CD14-positive monocyte (primary cell): ENCODE results near the gene RNF111. TPM values are rescaled to one million over a fixed set of nuclear protein-coding genes. Genes with fewer than 3 reads are reported as not detected.

Experiments
- DNase-seq, 3 donors: peaks; one replicate each; pipeline ENCODE4 v3.0.0-alpha.2; 2011 to 2022
- H2AFZ ChIP-seq: 2 replicates; pipeline ENCODE4 v1.6.0; 2012; ENCODE audit warnings: mild to moderate bottlenecking, low read depth, low read length, inconsistent platforms; ENCODE audit not compliant: insufficient read depth, poor library complexity, severe bottlenecking
- H3K27ac ChIP-seq, 2 donors: 1 replicate in 1 of 2; 2 replicates in 1 of 2; pipeline ENCODE4 v1.5.1; 2012 to 2013; ENCODE audit warnings: low read length in 2 of 2, control low read depth in 1 of 2, inconsistent platforms in 1 of 2, low read depth in 1 of 2, mild to moderate bottlenecking in 1 of 2
- H3K27me3 ChIP-seq, 2 donors: one replicate each; pipeline versions ENCODE4 v1.6.0 to v1.6.1; 2011 to 2013; ENCODE audit warnings: low read length in 2 of 2; ENCODE audit not compliant: control insufficient read depth in 2 of 2, insufficient read depth in 2 of 2
- H3K36me3 ChIP-seq, 2 donors: replicated peaks in 1 of 2; 1 replicate in 1 of 2; 2 replicates in 1 of 2; pipeline versions ENCODE4 v1.5.1 to v1.6.1; 2012 to 2013; ENCODE audit warnings: low read length in 2 of 2, control low read depth in 1 of 2, inconsistent platforms in 1 of 2, mild to moderate bottlenecking in 1 of 2; ENCODE audit not compliant: insufficient read depth in 2 of 2, control insufficient read depth in 1 of 2
- H3K4me1 ChIP-seq, 2 donors: 1 replicate in 1 of 2; 2 replicates in 1 of 2; pipeline versions ENCODE4 v1.5.1 to v1.6.1; 2012 to 2013; ENCODE audit warnings: low read length in 2 of 2, control low read depth in 1 of 2, inconsistent platforms in 1 of 2, mild to moderate bottlenecking in 1 of 2, moderate library complexity in 1 of 2; ENCODE audit not compliant: insufficient read depth in 2 of 2, control insufficient read depth in 1 of 2
- H3K4me2 ChIP-seq: replicated peaks from 2 replicates; pipeline ENCODE3; 2012; ENCODE audit warnings: low read length, moderate library complexity, mild to moderate bottlenecking; ENCODE audit not compliant: poor library complexity, severe bottlenecking; ENCODE audit errors: extremely low read depth
- H3K4me3 ChIP-seq, 3 experiments: fragments of 200-600 bp in 1 of 3; sonication (generic) in 1 of 3; replicated peaks in 1 of 3; 1 replicate in 2 of 3; 2 replicates in 1 of 3; pipeline ENCODE4 v1.5.1; 2011 to 2013; ENCODE audit warnings: low read length in 3 of 3, mild to moderate bottlenecking in 3 of 3, control low read depth in 2 of 3, low read depth in 2 of 3, inconsistent platforms in 1 of 3, moderate library complexity in 1 of 3
- H3K79me2 ChIP-seq: 2 replicates; pipeline ENCODE4 v1.6.0; 2012; ENCODE audit warnings: mild to moderate bottlenecking, control low read depth, inconsistent platforms, low read length, moderate library complexity; ENCODE audit not compliant: insufficient read depth
- H3K9ac ChIP-seq: 2 replicates; pipeline ENCODE4 v1.6.0; 2017; ENCODE audit warnings: low read length, mild to moderate bottlenecking; ENCODE audit not compliant: insufficient read depth, poor library complexity, severe bottlenecking
- H3K9me3 ChIP-seq, 2 donors: replicated peaks in 1 of 2; 1 replicate in 1 of 2; 2 replicates in 1 of 2; pipeline versions ENCODE4 v1.5.1 to v1.6.1; 2012 to 2013; ENCODE audit warnings: low read length in 2 of 2, control low read depth in 1 of 2; ENCODE audit not compliant: control insufficient read depth in 1 of 2, insufficient read depth in 1 of 2
- H4K20me1 ChIP-seq: 2 replicates; pipeline ENCODE4 v1.6.0; 2012; ENCODE audit warnings: mild to moderate bottlenecking, low read length, control low read depth, moderate library complexity; ENCODE audit not compliant: insufficient read depth
- H3K27ac Mint-ChIP-seq, 7 donors: one replicate each; pipeline ENCODE4 v1.8.0; 2020; ENCODE audit warnings: mild to moderate bottlenecking in 7 of 7, mixed read lengths in 7 of 7, moderate library complexity in 6 of 7, inconsistent platforms in 2 of 7
- H3K27me3 Mint-ChIP-seq, 3 donors: one replicate each; pipeline ENCODE4 v1.8.0; 2021 to 2022; ENCODE audit warnings: low read depth in 3 of 3, mild to moderate bottlenecking in 3 of 3, mixed read lengths in 3 of 3, moderate library complexity in 3 of 3, inconsistent platforms in 1 of 3
- H3K36me3 Mint-ChIP-seq, 2 donors: one replicate each; pipeline ENCODE4 v1.8.0; 2020; ENCODE audit warnings: mixed read lengths in 2 of 2, inconsistent platforms in 1 of 2, mild to moderate bottlenecking in 1 of 2
- H3K4me1 Mint-ChIP-seq: one replicate; pipeline ENCODE4 v1.8.0; 2020; ENCODE audit warnings: mild to moderate bottlenecking, mixed read lengths
- H3K4me3 Mint-ChIP-seq, 2 donors: one replicate each; pipeline ENCODE4 v1.8.0; 2020; ENCODE audit warnings: mild to moderate bottlenecking in 2 of 2, mixed read lengths in 2 of 2, moderate library complexity in 1 of 2
- H3K9me3 Mint-ChIP-seq, 7 donors: one replicate each; pipeline ENCODE4 v1.8.0; 2020 to 2022; ENCODE audit warnings: mixed read lengths in 7 of 7, mild to moderate bottlenecking in 6 of 7, moderate library complexity in 6 of 7, inconsistent platforms in 2 of 7
- CTCF ChIP-seq: fragments of 200-600 bp; IDR thresholded peaks from one replicate; pipeline ENCODE4 v1.8.0; 2022; ENCODE audit warnings: antibody characterized with exemption, mild to moderate bottlenecking
- WGBS: methylation state at CpG from one replicate; pipeline ENCODE4 v1.1.5; 2013; ENCODE audit warnings: missing lambda C conversion rate; ENCODE audit not compliant: insufficient coverage; 5-methylcytosine and 5-hydroxymethylcytosine counted together
- intact Hi-C, 2 donors: fragments of 100-400 bp; cut with micrococcal nuclease; formaldehyde crosslinking; loops; one replicate each; pipeline versions ENCODE4 v1.15.0 to v1.15.1; 2023
- polyA plus RNA-seq, 3 donors: library from polyadenylated mRNA; depleted of rRNA in 1 of 3; unstranded in 2 of 3; stranded (reverse) in 1 of 3; fragments of 300-500 nt in 2 of 3; fragments of >200 nt in 1 of 3; fragmentation: Illumina TruSeq in 2 of 3; gene quantifications; 1 replicate in 2 of 3; 2 replicates in 1 of 3; pipeline ENCODE4 v1.2.3, GENCODE V29; 2012 to 2021

Gene RNF111
- polyA plus RNA-seq, 3 donors, result 10.2 to 28.0 (median 18.2) TPM

GRCh38 chr15:59087731-59088130 is 100.3 kb downstream of the RNF111 start:
- Histone ChIP-seq H3K9ac (no peak overlapping the region), H3K4me1 (no peaks in the 10 kb centered on the region), H3K79me2 (no peaks in the 10 kb centered on the region), H3K9me3 (no peaks in the 10 kb centered on the region), H3K36me3 (peaks cover 85 to 97% of the 10 kb centered on the region in 2 donors), H3K4me3 (no peak overlapping the region), H3K4me2 (no peak overlapping the region), H3K27me3 (no peaks in the 10 kb centered on the region), H2AFZ (no peak overlapping the region), H4K20me1 (peaks cover 46% of the 10 kb centered on the region), H3K27ac (no peak overlapping the region)
- DNase-seq, result no peak
- H3K36me3 Mint-ChIP-seq, result peaks cover 77 to 88% of the 10 kb centered on the region in 2 donors
- H3K9me3 Mint-ChIP-seq, result no peaks in the 10 kb centered on the region
- intact Hi-C loops, result no loop called here
- peak overlapping the region in 2 of 7 donors; percentile 6 to 38 for H3K27ac Mint-ChIP-seq
- no peaks in the 10 kb centered on the region for H3K27me3 Mint-ChIP-seq
- 77% methylated on average over 2 of the region's 2 CpGs for WGBS
- no peak overlapping the region for H3K4me3 Mint-ChIP-seq
- H3K4me1 Mint-ChIP-seq, result no peaks in the 10 kb centered on the region
- TF ChIP-seq CTCF, result no peak

- Histone ChIP-seq H3K4me2 (no peak overlapping the region), H3K27ac (no peak overlapping the region), H3K4me3 (no peak overlapping the region), H3K79me2 (no peaks in the 10 kb centered on the region), H3K4me1 (no peaks in the 10 kb centered on the region), H4K20me1 (peaks cover 15% of the 10 kb centered on the region), H3K27me3 (no peaks in the 10 kb centered on the region), H2AFZ (no peak overlapping the region), H3K9me3 (no peaks in the 10 kb centered on the region), H3K36me3 (peaks cover 90 to 97% of the 10 kb centered on the region in 2 donors), H3K9ac (no peak overlapping the region)
- H3K27me3 Mint-ChIP-seq, result no peaks in the 10 kb centered on the region
- H3K9me3 Mint-ChIP-seq, result no peaks in the 10 kb centered on the region
- no peaks in the 10 kb centered on the region for H3K4me1 Mint-ChIP-seq
- no peak for DNase-seq
- no peak overlapping the region for H3K4me3 Mint-ChIP-seq
- TF ChIP-seq CTCF, result no peak
- no CpG with 5 or more reads among the region's 1 CpG for WGBS
- H3K36me3 Mint-ChIP-seq, result peaks cover 65 to 84% of the 10 kb centered on the region in 2 donors
- intact Hi-C loops, result no loop called here
- no peak overlapping the region for H3K27ac Mint-ChIP-seq
These were observed 106.6 kb downstream of the RNF111 start for GRCh38 chr15:59094077-59094476.
